ENCODE data around the gene SUSD2.

DNA sequence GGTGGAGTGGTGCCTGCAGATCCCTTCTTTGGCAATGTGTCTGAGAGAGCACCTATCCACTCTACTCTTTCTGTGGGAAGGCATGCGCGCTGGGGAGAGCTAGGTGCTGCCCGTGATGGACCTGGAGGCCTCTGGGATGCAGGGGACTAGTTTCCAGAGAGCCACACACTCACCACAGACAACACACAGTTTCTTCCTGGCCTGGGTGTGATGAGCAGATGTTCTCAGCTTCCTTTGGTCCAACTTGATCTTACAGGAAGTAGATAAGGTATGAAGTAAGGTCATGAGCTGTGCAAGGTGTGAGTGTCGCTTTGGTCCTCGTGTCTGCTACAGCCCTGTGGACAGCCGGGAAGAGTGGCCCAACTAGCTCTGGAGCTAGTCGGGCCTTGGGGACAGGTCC lies 27.3 kb upstream of the SUSD2 start:
- TF ChIP-seq, protein P1, sequence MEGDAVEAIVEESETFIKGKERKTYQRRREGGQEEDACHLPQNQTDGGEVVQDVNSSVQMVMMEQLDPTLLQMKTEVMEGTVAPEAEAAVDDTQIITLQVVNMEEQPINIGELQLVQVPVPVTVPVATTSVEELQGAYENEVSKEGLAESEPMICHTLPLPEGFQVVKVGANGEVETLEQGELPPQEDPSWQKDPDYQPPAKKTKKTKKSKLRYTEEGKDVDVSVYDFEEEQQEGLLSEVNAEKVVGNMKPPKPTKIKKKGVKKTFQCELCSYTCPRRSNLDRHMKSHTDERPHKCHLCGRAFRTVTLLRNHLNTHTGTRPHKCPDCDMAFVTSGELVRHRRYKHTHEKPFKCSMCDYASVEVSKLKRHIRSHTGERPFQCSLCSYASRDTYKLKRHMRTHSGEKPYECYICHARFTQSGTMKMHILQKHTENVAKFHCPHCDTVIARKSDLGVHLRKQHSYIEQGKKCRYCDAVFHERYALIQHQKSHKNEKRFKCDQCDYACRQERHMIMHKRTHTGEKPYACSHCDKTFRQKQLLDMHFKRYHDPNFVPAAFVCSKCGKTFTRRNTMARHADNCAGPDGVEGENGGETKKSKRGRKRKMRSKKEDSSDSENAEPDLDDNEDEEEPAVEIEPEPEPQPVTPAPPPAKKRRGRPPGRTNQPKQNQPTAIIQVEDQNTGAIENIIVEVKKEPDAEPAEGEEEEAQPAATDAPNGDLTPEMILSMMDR (IDR thresholded peaks at IDR 0.05) = no peak
- TF ChIP-seq POLR2A (IDR thresholded peaks at IDR 0.05) = no peak
